HG03064 (cell line): ENCODE results near the gene HOXA9.

ENCODE experiments used
- ATAC-seq: cut with Tn5 transposase; IDR thresholded peaks from one replicate; pipeline ENCODE4 v1.9.1; 2021; ENCODE audit warnings: low read depth; ENCODE audit not compliant: unreplicated experiment

Gene HOXA9

DNA sequence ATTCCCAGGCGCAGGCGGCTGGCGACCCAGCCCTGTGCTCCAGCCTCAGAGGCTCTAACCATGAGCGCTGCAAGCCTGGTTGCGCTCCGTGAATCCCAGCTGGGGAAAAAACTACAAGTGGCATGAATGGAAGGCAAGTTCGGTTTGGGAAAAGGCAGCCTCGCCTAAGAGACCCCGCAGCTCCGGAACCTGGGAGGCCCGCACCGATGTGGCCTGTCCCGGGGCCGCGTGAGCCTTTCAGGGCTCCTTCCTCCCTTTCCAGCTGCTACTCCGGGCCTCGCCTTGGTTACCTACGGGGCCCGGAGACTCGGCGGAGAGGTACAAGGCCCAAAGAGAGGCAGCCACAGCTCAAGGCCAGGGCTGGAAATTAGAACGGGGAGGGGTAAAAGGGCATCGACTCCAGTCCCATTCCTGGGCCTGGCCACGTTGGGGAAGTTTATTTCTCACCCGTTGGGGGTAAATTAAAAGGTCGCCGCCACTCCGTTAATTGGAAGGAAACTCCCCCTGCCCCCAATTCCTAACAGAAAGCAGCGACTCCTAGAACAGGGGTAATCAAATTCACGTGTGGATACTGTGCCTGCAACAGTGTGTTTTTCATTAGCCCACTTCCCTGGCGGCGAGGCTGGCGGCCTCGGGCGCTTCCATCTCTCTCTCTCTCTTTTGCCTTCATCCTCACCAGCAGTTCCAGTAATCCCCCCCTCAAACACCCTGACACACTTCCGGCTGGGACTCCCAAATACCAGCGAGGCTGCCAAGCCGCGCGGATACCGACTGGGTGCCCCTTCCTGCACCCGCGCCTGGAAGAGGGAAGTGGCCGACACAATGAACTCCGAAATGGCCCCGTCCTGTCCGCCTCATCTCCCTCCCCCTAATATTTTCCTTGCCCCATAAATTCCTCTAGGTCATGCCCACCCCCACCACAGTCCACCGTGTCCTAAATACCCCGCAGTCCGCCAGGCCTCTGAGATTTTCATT is 1.5 kb upstream of the HOXA9 start:
- ATAC-seq, result no peak

- no peak for ATAC-seq
Measured at GRCh38 chr7:27165996-27166530, 726 bp upstream of the HOXA9 start.

- ATAC-seq, result no peak
Measured at GRCh38 chr7:27164367-27165088, 809 bp downstream of the HOXA9 start.

DNA sequence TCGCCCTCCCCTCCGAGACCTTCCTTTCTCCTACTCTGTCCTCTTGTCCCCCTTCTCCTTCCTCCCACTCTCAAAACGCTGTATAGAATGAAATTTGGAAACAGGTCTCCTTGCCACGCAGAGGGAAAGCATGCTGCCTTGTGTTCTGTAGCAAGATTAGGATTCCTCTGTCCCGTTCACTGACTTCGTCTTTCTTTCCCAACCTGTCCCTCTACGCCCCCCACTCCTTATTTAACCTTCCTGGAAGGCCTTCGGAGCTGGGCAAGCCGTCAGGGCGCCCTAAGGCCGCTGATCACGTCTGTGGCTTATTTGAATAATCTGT is 1.3 kb downstream of the HOXA9 start:
- no peak for ATAC-seq

- ATAC-seq, result no peak
Measured at GRCh38 chr7:27163288-27164044, 1.9 kb downstream of the HOXA9 start.

GRCh38 chr7:27162561-27163287 is 2.6 kb downstream of the HOXA9 start:
- no peak for ATAC-seq

DNA sequence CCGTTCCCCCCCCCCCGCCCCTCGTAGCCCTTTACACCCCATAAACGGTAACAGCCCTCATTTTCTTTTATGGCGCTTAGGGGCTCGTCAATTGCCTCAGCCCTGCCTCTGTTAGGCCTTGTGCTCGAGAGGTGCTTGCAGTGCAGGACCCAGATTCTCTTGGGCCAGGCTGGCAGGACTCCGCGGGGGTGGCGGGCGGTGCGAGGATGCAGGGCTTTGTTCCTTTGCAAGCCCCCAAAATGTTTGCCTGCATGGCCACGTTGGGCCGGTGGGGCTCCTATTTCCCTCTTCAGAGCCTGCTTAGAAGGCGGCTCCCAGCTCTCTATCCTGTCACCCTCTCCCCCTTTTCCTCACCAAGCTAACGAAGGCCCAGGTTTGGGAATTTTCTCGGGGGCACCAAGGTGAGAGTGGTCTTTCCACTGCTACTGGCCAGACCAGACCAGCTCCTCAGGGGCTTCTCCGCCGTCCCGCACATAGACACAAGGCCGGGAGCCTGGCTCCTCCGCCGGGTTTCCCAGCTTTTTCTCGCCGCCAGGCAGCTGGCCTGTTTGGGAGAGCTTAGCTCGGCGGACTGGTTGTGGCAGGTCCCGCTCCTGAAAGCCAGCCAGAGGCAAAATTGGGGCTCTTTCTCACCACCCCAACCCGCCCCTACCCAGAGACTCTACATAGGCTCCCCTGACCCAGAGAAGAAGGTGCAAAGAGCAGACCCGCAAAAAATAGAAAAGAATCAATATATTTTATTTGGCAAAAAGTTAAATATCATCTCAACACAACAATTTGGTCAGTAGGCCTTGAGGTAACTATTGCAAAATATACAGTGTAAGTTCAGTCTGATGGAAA is 3.4 kb downstream of the HOXA9 start:
- no peak for ATAC-seq

DNA sequence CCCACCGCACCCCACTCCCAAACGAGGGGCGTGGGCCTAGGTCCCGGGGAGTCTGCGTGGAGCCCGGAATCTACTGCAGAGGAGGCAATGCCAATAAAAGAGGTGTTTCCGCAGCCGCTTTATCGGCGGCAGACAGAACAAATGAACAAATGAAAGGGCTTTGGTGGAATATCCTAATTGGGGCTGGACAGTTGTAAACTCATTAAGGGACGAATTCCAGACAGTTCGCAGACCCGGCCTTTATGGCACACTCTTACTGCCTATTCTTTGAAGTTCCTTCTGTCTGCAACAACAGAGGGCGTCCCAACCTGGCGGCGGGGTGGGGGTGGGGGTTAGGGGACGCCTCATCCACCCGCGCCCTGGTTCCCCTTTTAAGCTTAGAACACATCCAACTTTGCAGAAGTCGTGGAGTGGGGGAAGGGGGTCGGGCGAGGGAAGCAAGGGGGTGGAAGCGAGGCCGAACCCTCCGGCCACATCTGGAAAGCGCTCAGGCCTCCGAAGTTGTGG is 4.1 kb downstream of the HOXA9 start:
- ATAC-seq, result no peak

GRCh38 chr7:27160546-27161213 is 4.7 kb downstream of the HOXA9 start:
- no peak for ATAC-seq

DNA sequence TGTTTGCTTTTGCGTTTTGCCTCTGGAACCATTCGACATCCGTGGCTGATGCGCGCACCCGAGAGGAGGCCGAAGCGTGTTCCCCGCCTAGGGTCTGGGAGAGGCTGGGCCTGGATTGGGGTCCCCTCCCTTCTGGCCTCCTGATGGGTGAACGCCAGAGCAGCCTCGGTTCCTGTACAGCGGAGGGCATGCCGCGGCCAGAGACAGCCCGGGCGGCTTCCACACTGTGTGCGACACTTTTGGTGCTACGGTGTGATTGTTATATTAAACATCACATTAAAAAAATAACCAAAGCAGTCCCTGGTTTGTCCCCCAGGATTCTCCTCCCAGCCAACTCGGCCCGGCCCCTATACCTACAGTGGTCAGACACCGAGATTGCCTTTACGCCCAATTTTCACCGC is 5.2 kb downstream of the HOXA9 start:
- no peak for ATAC-seq

DNA sequence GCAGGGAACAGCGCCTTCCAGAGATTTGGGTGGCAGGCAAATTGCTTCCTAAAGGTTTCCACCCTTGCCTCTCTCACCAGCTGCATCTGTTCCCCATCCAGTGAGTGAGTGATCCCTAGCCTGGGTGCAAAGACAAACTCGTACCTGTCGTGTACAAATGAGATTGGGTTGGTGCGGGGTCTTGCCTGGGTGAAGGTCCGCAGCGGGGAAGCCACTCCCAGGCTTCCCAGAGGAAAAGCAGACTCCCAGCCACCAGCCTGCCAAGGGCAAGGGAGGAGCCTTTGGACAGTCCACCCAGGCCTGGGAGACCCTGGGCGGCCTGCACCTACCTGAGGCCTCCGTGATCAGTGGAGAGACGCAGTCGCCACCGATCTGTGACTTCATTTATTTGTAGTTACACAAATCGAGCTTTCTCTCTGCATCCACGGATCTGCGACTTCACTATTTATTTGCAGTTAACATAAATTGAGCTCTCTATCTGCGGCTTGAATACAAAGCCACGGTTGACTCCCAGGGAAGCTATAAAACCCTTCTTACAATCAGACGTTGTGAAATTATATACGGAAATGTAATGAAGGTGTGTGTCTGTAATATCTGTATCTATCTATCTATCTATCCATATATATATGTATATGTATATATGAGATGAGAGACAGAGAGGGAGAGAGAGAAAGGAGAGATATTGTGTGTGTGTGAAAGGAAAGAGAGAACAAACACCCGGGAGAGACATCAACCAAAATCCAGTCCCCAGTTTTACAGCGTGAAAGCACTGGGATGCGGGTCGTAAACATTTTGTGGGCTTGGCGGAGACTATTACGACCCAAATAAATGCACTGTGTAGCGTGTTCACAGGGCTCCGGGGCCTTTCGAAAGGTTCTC is 5.8 kb downstream of the HOXA9 start:
- ATAC-seq, result no peak

- ATAC-seq, result no peak
Measured at GRCh38 chr7:27158436-27159265, 6.7 kb downstream of the HOXA9 start.

DNA sequence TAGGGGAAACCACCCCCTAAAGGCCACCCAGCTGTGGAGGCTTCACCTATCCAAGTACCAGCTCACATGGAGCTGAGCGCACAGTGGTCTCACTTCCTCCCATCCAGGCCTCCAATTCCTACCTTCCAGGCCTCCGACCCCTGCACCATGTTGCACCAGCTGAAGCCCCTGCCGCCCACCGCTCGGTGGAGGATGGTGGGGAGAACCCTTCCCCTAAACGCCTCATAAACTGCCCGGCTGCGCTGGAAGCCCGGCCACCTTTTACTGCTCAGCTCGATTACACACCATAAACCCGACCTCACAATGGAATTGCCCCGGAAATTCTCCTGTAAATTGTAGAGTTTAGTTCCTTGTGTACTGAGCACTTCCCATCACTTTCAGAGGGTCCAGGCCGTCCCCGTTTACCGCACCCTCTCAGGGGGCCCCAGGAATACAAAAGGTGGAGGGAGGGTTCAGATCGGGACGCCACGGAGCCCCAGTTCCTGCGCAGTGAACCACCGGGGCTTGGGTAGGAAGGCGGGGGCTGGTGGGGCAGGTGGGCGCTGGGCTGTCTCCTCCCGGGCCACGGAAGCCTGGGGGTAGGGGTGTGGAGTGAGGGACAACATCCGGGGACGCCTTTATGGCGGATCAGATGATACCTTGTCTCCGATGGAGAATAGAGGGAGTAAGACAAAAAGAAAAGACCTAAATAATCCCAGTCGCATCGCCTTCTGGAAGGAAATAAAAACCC is 7.5 kb downstream of the HOXA9 start:
- ATAC-seq, result no peak

DNA sequence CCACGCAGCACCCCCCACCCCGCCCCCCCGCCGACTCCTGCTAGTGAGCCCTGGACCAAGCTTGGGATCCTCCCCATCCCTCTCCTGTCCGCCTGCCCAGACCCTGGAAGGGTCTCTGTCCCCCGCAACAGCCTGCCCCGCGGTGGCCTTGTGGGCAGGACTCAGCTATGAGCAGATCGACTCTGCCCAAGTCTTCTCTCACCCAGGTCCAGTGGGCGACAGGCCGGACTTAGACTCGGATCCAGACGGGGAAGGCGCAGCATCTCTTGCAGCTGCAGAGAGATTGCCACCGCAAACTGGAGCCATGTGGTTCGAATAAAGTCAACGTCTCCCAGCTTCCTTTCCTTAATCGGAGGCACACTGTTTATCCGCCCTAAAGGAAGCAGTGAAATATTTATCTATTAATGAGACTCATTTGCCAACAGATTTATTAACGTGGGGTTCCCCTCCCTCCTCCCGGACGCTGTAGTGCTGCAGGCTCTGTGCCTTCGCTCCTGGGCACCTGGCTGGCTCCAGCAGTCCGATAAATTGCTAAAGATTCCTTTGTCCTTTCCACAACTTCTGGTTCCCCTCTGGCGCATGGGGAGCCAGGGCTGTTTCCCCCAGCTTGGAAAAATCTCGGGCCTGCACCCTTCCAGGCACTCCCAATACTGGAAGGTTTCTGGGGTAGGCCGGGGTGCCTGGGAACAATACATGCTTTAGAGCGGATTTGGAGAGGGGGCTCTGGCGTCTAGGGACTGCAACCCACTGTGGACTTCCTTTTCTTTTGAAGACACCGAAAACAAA is 8.2 kb downstream of the HOXA9 start:
- no peak for ATAC-seq

- ATAC-seq, result no peak
Measured at GRCh38 chr7:27156508-27156898, 8.8 kb downstream of the HOXA9 start, which contains the start of gene HOXA7. Gene HOXA7 (minus strand): TSS chr7:27156675. CDS start chr7:27156545, 130 bp downstream.
